H54 (cell line): ENCODE data around the gene ANAPC10.
A peak's percentile ranks its signal among the peaks of the same experiment; 100 is the strongest.
"Not testable (repeated sequence)": the region's sequence is repeated elsewhere in the genome, so short reads cannot be mapped to it uniquely, and the experiment has no call there.

Experiments used
- DNase-seq: peaks from one replicate; pipeline ENCODE4 v3.0.0; 2011; ENCODE audit warnings: low spot score, mixed read lengths; ENCODE audit not compliant: insufficient read length
- FAIRE-seq: peaks from 3 replicates; lab custom pipeline; 2011; peaks lifted over from hg19 to GRCh38; lab: Jason Lieb, UNC
- POLR2A ChIP-seq: IDR thresholded peaks from 2 replicates; pipeline ENCODE4 v1.6.1; 2011; ENCODE audit warnings: low read depth, mild to moderate bottlenecking, low read length

ANAPC10 gene

DNA sequence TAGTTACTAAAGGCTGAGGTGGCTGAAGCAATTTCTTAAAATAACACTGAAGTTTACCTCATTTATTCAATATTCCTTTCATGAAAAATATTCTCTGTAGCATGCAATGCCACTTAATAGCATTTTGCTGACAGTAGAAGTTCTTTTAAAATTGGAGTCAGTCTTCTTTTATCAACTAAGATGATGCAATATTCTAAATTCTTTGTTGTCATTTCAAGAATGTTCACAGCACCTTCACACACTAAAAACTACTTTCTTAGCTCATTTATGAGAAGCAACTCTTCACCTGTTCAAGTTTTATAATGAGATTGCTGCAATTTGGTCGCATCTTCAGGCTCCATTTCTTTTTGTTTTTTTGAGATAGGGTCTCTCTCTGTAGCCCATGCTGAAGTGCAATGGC lies 48.8 kb downstream of the ANAPC10 start:
- FAIRE-seq, result no peak
- DNase-seq, result no peak
- TF ChIP-seq POLR2A, result no peak

DNA sequence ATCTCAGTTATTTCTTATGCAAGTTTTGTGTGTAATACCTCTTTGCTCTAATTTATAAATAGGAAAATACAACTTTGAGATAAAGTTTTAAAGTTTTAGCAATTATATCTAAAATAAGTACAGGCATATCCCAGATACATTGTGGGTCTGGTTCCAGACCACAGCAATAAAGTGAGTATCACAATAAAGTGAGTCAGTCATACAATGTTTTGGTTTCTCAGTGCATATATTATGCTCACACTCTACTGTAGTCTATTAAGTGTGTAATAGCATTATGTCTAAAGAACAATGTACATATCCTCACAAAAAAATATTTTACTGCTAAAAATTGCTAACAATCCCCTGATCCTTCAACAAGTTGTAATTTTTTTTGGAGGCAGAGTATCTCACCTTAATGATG lies 49.2 kb downstream of the ANAPC10 start:
- FAIRE-seq (no peak), DNase-seq (no peak)
- TF ChIP-seq POLR2A, result no peak

DNA sequence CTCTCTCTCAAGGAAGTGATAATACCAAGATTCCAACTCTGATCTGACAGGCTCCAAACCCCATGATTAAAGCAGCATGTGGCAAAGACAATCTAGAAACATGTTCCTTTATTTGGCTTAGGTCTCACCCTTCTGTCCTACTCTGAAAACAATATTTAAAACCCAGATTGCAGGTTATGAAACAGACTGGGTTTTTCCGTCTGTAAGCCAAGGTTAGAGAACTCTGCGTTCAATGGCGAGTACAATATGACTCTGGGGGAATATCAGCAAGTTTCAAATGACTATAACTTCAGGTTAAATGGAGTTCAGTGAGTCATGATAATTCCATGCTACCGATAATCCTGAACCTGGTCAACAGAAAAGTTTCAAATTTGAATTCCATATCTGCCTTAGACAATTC lies 50.8 kb downstream of the ANAPC10 start:
- DNase-seq, result no peak
- FAIRE-seq, result no peak
- no peak for TF ChIP-seq POLR2A

DNA sequence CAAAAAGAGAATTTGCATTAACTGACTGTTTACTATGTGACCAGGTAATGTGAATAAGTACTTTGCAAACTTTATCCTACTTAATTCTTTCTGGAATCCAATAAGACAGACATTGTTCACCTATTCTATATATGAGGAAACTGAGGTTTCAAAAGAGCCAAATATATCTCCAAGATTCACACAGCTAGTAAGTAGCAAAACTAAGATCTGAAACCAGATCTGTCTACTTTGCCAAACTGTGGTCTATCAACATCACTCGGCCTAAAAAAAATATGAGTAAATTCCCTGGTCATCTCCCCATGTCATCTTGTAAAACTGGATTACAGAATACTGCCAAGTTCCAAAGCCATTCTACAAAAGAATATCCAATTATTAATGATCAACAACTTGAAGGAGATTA lies 52.8 kb downstream of the ANAPC10 start:
- FAIRE-seq, result peak; percentile 11
- no peak for DNase-seq
- no peak for TF ChIP-seq POLR2A

DNA sequence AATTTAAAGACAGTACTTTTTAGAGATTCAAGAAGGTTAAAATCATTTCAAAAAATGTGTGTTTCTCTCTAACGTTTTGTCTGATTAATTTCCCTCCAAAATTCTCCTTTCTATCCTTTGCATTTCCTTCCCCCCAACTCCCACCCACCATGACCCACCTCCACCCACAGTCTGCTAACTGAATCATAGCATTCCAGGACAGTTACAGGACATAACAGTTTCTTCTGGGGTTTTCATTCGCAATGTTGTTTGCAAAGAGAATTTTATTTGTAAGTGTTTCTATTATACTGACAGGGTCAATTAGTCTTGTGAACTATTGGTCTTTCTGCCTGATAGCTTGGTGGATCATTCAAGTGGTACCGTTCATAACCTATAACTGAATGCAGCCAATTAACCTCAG lies 53.7 kb downstream of the ANAPC10 start:
- TF ChIP-seq POLR2A, result no peak
- FAIRE-seq, result no peak
- no peak for DNase-seq

DNA sequence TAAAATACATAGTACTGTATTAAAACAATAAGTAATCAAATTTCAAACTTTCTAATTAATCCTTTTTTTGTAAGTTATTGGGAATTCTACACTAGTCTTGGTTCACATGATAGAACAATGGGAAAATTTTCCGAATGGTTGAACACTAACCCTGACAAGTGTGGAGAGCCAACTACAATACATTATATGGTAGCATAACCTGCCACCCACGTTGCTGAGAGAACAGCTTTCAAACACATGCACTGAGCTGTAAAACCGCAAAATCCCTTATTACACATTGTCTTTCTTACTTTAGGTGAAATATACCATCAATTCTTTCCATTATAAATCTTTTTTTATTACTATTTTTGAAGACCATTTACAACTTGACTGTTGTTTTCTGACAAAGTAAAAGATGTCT lies 54.7 kb downstream of the ANAPC10 start:
- no peak for DNase-seq
- FAIRE-seq, result no peak

DNA sequence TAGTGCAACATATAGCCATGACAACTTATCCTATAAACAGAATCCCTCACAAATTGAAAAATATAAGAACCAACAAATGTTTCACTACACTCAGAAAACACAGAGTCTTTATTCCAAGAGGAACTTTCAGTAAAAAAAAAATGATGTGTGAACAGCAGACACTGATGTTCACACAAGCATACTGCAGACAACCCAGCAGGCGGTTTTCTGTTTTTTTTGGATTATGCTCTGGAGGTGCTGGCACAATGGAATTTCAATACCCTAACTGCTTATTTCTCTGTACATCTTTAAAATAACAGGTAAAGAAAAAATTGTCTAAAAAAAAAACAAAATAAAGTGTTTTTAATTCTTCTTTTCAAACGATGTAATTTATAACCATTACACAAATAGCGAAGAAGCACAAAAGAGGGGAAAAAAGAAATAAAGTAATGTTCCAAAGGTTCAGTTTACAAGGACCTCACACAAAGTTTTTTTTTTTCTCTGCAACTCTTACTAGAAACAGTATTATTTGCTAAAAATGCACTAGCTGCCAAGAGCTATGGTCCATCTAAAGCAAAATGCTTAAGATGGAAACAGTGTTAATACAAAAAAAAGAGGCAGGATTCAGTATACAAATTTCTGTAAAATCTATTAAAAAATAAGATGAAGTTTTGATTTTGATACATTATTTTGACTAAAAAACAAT lies 55.3 kb downstream of the ANAPC10 start:
- no peak for DNase-seq
- no peak for TF ChIP-seq POLR2A
- FAIRE-seq, result no peak

More for the DNA sequence above, 54.7 kb downstream of the ANAPC10 start:
- no peak for TF ChIP-seq POLR2A

DNA sequence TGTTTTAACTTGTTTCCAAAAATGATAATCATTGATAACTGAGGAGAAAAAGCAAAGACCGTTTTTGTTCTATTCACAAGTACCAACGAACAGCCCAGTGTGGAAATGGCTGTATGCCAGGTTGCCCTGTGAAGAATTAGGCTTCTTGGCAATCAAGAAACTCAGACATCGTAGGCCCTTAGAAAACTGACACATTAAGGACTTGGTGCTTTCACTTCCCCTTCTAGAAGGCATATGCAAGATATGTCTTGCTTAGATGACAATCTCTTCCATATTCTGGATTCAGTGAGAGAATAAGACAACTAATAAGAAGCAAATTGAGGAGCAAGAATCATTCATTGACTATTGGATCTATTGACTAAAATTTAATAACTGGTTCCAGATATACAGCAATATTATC lies 56.6 kb downstream of the ANAPC10 start:
- no peak for FAIRE-seq
- no peak for TF ChIP-seq POLR2A
- no peak for DNase-seq

DNA sequence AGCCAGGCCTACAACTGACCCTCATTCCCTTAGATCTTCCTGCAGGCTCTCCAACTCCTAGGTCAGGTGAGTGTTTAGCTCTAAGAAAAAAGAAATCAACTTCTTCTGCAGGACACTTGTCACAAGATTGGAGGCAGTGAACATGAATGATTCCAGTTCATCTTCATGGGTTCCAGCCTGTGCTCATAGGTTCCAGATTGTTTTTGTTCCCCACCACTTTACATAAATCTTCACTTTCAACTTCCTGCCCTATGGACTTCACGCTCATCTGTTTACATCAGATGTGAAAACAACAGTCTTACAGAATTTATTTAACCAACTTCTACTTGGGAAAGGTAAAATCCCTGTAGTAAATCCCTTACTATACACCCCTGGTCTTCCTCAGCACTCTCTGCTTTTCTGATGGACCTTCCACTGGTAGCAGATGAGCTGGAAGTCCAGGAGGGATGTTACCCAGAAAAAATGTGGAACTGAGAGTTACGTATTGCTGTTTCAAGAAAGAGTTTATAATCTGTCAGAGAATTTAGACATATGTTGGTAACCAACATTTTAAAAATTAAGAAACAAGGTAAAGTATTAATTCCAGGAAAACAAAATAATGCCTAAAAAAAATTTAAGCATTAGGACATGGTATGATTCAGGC lies 62.4 kb downstream of the ANAPC10 start:
- DNase-seq, result no peak
- TF ChIP-seq POLR2A, result no peak
- no peak for FAIRE-seq

DNA sequence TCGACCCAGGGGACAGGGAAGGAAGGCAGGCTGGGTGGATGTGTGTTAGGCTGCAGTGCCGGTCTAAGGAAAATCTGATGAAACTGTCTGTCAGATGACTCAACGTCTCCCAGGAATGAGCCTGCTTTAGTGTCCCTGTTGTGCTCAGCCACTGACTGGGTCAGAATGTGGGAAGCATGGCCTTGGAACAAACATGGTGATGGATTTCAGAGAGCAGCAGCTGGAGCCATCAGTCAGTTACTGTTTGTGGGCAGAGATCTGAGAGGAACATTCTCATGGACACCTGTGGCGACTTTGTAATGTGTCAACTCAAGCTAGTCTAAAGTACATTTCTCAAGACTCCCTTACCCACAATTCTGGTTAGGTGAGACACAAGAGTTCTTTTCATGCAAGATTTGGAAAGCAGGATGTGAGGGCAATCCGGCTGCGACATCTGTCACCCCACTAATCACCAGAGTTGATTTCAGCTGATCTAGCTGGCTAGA lies 63.2 kb downstream of the ANAPC10 start:
- FAIRE-seq (no peak), DNase-seq (peak; percentile 5)
- TF ChIP-seq POLR2A, result no peak

DNA sequence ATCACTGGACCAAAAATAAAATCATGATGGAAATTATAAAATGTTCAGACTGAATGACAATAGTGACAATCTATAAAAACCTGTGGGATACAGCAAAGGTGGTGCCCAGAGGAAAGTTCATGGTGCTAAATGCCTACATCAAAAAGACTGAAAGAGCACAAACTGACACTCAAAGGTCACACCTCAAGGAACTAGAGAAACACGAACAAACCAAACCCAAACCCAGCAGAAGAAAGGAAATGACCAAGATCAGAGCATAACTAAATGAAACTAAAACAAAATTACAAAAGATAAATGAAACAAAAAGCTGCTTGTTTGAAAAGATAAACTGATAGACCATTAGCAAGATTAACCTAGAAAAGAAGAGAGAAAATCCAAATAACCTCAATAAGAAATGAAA lies 78.7 kb downstream of the ANAPC10 start:
- FAIRE-seq, result no peak

DNA sequence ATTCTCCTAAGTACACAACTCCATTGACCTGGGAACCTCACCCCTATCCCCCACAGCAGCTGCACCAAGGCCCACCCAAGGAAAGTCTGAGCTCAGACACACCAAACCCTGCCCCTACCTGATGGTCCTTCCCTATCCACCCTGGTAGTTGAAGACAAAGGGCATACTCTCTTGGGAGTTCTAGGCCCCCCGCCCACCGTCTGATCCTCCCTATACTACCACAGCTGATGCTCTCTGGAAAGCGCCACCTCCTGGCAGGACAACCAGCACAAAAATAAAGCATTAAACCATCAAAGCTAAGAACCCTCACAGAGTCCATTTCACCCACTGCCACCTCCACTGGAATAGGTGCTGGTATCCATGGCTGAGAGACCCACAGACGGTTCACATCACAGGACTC lies 83.6 kb downstream of the ANAPC10 start:
- FAIRE-seq (no peak), DNase-seq (no peak)
- no peak for TF ChIP-seq POLR2A

More for the DNA sequence above, 78.7 kb downstream of the ANAPC10 start:
- TF ChIP-seq POLR2A, result no peak
- DNase-seq, result no peak

DNA sequence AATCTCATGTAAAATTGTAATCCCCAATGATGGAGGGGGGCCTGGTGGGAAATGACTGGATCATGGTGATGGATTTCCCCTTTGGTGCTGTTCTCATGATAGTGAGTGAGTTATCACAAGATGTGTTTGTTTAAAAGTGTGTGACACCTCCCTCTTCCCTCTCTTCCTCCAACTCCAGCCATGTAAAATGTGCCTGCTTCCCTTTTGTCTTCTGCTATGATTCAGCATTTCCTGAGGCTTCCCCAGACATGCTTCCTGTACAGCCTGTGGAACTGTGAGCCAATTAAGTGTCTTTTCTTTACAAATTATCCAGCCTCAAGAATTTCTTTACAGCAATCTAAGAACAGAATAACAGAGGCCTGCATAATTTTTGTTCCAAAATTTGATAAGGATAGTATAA lies 85.2 kb downstream of the ANAPC10 start:
- DNase-seq, result no peak
- no peak for TF ChIP-seq POLR2A
- no peak for FAIRE-seq

DNA sequence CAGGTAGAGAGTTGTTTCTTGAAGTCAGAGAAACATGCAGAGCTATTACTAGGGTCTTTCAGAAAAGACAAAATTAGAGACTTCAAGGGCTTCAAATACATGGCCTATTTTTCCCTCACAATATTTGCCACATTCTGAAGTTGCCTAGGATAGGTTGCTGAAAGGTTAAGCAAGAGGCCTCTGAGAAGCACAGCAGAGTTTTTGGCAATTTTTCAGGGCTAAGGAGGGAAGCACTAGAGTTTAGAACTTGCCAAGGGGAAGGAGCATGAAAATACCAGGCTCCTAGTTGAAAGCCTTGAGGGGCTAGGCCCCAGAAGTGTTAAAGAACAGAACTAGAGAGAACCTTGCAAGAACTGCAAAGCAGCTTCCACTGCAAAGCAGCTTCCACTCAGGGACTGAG lies 86.4 kb downstream of the ANAPC10 start:
- no peak for TF ChIP-seq POLR2A
- FAIRE-seq (no peak), DNase-seq (no peak)

DNA sequence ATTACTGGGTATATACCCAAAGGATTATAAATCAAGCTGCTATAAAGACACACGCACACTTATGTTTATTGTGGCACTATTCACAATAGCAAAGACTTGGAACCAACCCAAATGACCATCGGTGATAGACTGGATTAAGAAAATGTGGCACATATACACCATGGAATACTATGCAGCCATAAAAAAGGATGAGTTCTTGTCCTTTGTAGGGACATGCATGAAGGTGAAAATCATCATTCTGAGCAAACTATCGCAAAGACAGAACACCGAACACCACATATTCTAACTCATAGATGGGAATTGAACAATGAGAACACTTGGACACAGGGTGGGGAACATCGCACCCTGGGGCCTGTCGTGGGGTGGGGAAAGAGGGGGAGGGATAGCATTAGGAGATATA lies 87.7 kb downstream of the ANAPC10 start:
- not testable (repeated sequence) for FAIRE-seq, DNase-seq
